Measurements from ENCODE around the gene CIDEA. TPM values are rescaled to one million over a fixed set of nuclear protein-coding genes. Genes with fewer than 3 reads are reported as not detected.

The CIDEA gene
- total RNA-seq, 1 experiment from 2014 or later: not detected

DNA sequence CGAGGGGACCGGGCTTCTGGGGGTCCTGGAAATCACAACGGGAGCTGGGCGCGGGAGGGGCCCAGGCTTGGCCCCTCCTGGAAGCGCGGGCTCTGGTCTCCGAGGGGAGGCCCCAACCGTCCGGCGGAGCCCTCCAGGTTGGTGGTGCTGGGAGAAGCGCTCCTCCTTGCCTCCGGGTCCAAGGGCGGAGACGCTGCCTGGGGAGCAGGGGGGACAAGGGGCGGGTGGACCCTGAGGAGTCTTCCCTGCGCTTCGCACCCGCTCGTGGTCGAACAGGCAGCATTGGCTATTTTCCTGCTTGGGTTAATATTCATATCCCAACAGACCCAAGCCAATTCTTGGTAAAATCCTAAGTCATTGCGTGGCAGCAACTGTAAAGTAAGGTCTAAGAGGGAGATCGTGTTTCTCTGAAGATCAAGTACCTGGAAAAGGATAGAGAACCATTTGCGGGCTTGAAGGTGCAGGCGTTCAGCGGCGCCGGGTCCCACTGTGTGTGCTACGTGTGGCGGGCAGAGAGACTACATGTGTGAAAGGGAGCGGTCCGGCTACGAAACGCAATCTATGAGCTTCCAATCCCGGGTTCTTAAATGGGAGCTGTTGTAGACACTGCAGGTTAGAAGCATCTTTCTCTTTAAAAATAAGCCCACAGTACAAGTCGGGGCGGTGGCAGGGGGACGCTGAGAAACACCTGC, 805 bp downstream of the CIDEA start:
- Histone ChIP-seq H2AFZ (ENCODE audit: low read length) (no peak overlapping the region), H3K9ac (ENCODE audit: extremely low read depth, insufficient read length, low read length) (no peak overlapping the region), H3K23ac (ENCODE audit: insufficient read length, low read depth, low read length) (no peak overlapping the region), H3K27ac (ENCODE audit: insufficient read length, low read depth, low read length) (no peak overlapping the region), H3K18ac (ENCODE audit: insufficient read length, low read depth, low read length) (no peak overlapping the region), H3K79me2 (ENCODE audit: insufficient read depth, low read length) (no peaks in the 10 kb centered on the region), H4K8ac (replicated peaks; ENCODE audit: insufficient read length, low read depth, low read length) (no peak overlapping the region), H2BK15ac (ENCODE audit: low read depth, low read length) (no peak overlapping the region), H2BK5ac (ENCODE audit: insufficient read length, low read length) (no peak overlapping the region), H4K91ac (ENCODE audit: insufficient read length, low read depth, low read length) (no peak overlapping the region), H3K9me3 (ENCODE audit: control insufficient read depth, low read depth, low read length) (no peaks in the 10 kb centered on the region), H3K79me1 (ENCODE audit: insufficient read depth, low read depth, low read length, poor library complexity, severe bottlenecking) (no peaks in the 10 kb centered on the region), H3K4ac (ENCODE audit: low read depth, low read length) (no peak overlapping the region), H2AK5ac (ENCODE audit: insufficient read length, low read length) (no peak overlapping the region), H4K20me1 (ENCODE audit: control insufficient read depth, insufficient read depth, insufficient read length) (no peaks in the 10 kb centered on the region), H2BK20ac (ENCODE audit: low read depth, low read length, poor library complexity, severe bottlenecking) (no peak overlapping the region), H3K23me2 (ENCODE audit: insufficient read length, low read depth, low read length, poor library complexity, severe bottlenecking) (peaks cover 13% of the 10 kb centered on the region), H3K4me1 (ENCODE audit: insufficient read depth, low read length) (peaks cover 6% of the 10 kb centered on the region; the same call in 1 of the 2 replicates), H3K4me2 (ENCODE audit: insufficient read depth, insufficient read length, low read length) (peak overlapping the region; percentile 92), H2BK120ac (ENCODE audit: low read depth, low read length, poor library complexity, severe bottlenecking) (no peak overlapping the region), H3K56ac (ENCODE audit: insufficient read length, low read depth, low read length) (no peak overlapping the region), H3K27me3 (ENCODE audit: insufficient read depth, low read length) (peaks cover 35% of the 10 kb centered on the region), H3K14ac (ENCODE audit: insufficient read depth, low read length) (no peak overlapping the region), H4K5ac (ENCODE audit: insufficient read length, low read depth, low read length) (no peak overlapping the region), H3T11ph (ENCODE audit: low read length) (no peak overlapping the region), H2BK12ac (ENCODE audit: insufficient read length, low read depth, low read length) (no peak overlapping the region)
- Mint-ChIP-seq H3K4me1 (peaks cover 23 to 26% of the 10 kb centered on the region in 2 experiments), H3K27ac (no peak overlapping the region), H3K9me3 (no peaks in the 10 kb centered on the region; a peak in 1 of 5 replicates), H3K27me3 (ENCODE audit: low read depth) (peaks cover 80% of the 10 kb centered on the region), H3K36me3 (ENCODE audit: insufficient read depth in 1 of 3, low read depth in 3 of 3) (no peaks in the 10 kb centered on the region; a peak in 1 of 7 replicates), H3K4me3 (peak overlapping the region; percentile 66 to 84)
- no CpG with 5 or more reads among the region's 38 CpGs for WGBS (ENCODE audit: extremely low coverage, insufficient read length, low lambda C conversion rate)
- no peak for TF ChIP-seq CTCF (conservative IDR thresholded peaks at IDR 0.05)
- DNase-seq: no peak
